Transverse colon (tissue), 4 donors: ENCODE data around the gene TP73. TPM values are rescaled to one million over a fixed set of nuclear protein-coding genes. Genes with fewer than 3 reads are reported as not detected.

Experiments
- DNase-seq: peaks from one replicate; pipeline ENCODE4 v3.0.0-alpha.2; 2019
- H3K27ac ChIP-seq, 4 donors: fragments of 200-600 bp; sonication (generic); 2 replicates each; pipeline ENCODE4 v1.5.1; 2016 to 2018; ENCODE audit warnings: inconsistent platforms in 4 of 4
- H3K27me3 ChIP-seq: fragments of 200-600 bp; sonication (generic); 2 replicates; pipeline ENCODE4 v1.5.1; 2017; ENCODE audit warnings: inconsistent platforms
- H3K36me3 ChIP-seq, 4 donors: fragments of 200-600 bp; sonication (generic); 2 replicates each; pipeline ENCODE4 v1.5.1; 2017 to 2019; ENCODE audit warnings: inconsistent platforms in 4 of 4
- H3K4me1 ChIP-seq, 4 donors: fragments of 200-600 bp; sonication (generic); 2 replicates each; pipeline ENCODE4 v1.5.1; 2017 to 2020; ENCODE audit warnings: inconsistent platforms in 4 of 4
- H3K4me3 ChIP-seq, 4 donors: fragments of 200-600 bp; sonication (generic); 1 replicate in 1 of 4; 2 replicates in 3 of 4; pipeline versions ENCODE4 v1.5.1 to v1.6.1; 2017 to 2019; ENCODE audit warnings: inconsistent platforms in 4 of 4
- H3K9me3 ChIP-seq, 2 donors: fragments of 200-600 bp; sonication (generic); 2 replicates each; pipeline ENCODE4 v1.5.1; 2017 to 2019; ENCODE audit warnings: inconsistent platforms in 2 of 2
- CTCF ChIP-seq, 5 experiments: fragments of 200-600 bp in 3 of 5; fragments of 450-650 bp in 2 of 5; sonication (generic) in 3 of 5; IDR thresholded peaks; 1 replicate in 2 of 5; 2 replicates in 3 of 5; pipeline ENCODE4 v1.5.1; 2016 to 2017; ENCODE audit warnings: antibody characterized with exemption in 5 of 5, inconsistent platforms in 3 of 5, mild to moderate bottlenecking in 2 of 5, moderate library complexity in 1 of 5
- EP300 ChIP-seq: sonication (generic); formaldehyde crosslinking; IDR thresholded peaks from one replicate; pipeline ENCODE4 v1.6.1; 2017; ENCODE audit warnings: antibody characterized with exemption, low read depth
- POLR2A ChIP-seq: fragments of 450-650 bp; IDR thresholded peaks from one replicate; pipeline ENCODE4 v1.6.1; 2016; ENCODE audit warnings: antibody characterized with exemption, mild to moderate bottlenecking, moderate library complexity
- POLR2AphosphoS5 ChIP-seq, 3 donors: sonication (generic); formaldehyde crosslinking; IDR thresholded peaks; one replicate each; pipeline ENCODE4 v1.6.1; 2016; ENCODE audit warnings: antibody characterized with exemption in 3 of 3
- WGBS, 2 donors: methylation state at CpG; one replicate each; pipeline ENCODE4 v1.1.5; 2018; ENCODE audit warnings: low coverage in 1 of 2; 5-methylcytosine and 5-hydroxymethylcytosine counted together
- in situ Hi-C, 4 donors: fragments of 200-750 bp; cut with MboI; loops; one replicate each; pipeline versions ENCODE4 v1.15.0 to v1.15.1; 2017; ENCODE audit warnings: low sequenced_read_pairs in 3 of 4, low pct_ligation_motif_present in 1 of 4, low pct_unique_long_range_greater_than_20kb in 1 of 4
- intact Hi-C: fragments of 100-400 bp; cut with DNase I; formaldehyde crosslinking; loops from one replicate; pipeline ENCODE4 v1.15.1; 2023; ENCODE audit warnings: low total_unique reads
- total RNA-seq, 4 donors: library from RNA; depleted of rRNA; stranded (reverse); fragments of >200 nt; gene quantifications; one replicate each; pipeline ENCODE4 v1.1.0, GENCODE V29; 2016

Gene TP73
- total RNA-seq, 4 donors from 2014 or later = 0.20 to 0.32 TPM; not detected in 2

GRCh38 chr1:3633344-3634058 is 18.8 kb upstream of the TP73 start:
- no peak overlapping the region for H3K27ac ChIP-seq
- in situ Hi-C loops = no loop called here
- H3K27me3 ChIP-seq = no peaks in the 10 kb centered on the region
- TF ChIP-seq CTCF (IDR thresholded peaks at IDR 0.05) = no peak
- TF ChIP-seq POLR2A = no peak
- no peak for TF ChIP-seq POLR2AphosphoS5 (IDR thresholded peaks at IDR 0.05)
- TF ChIP-seq EP300 = no peak
- no peak overlapping the region for H3K4me3 ChIP-seq
- intact Hi-C loops = no loop called here
- no peak for DNase-seq
- H3K4me1 ChIP-seq = no peaks in the 10 kb centered on the region
- WGBS, 2 donors = 93% methylated on average over 28 of the region's 28 CpGs; no CpG with 5 or more reads in 1 of the 2 donors
- peaks cover 0 to 42% (median 19%) of the 10 kb centered on the region in 4 donors for H3K36me3 ChIP-seq
- H3K9me3 ChIP-seq = no peaks in the 10 kb centered on the region

- in situ Hi-C loops = no loop called here
- Histone ChIP-seq H3K9me3 (no peaks in the 10 kb centered on the region), H3K4me3 (no peak overlapping the region), H3K27ac (no peak overlapping the region), H3K36me3 (peaks cover 0 to 38% (median 18%) of the 10 kb centered on the region in 4 donors), H3K27me3 (no peaks in the 10 kb centered on the region), H3K4me1 (no peaks in the 10 kb centered on the region)
- 94% methylated on average over 22 of the region's 22 CpGs; no CpG with 5 or more reads in 1 of the 2 donors for WGBS, 2 donors
- intact Hi-C loops = no loop called here
- DNase-seq = no peak
- no peak for TF ChIP-seq EP300
- no peak for TF ChIP-seq CTCF (IDR thresholded peaks at IDR 0.05)
- TF ChIP-seq POLR2AphosphoS5 (IDR thresholded peaks at IDR 0.05) = no peak
Observed at GRCh38 chr1:3634059-3634800, 18.1 kb upstream of the TP73 start.

GRCh38 chr1:3636080-3636479 is 16.2 kb upstream of the TP73 start:
- TF ChIP-seq EP300 (no peak), POLR2AphosphoS5 (IDR thresholded peaks at IDR 0.05) (no peak), POLR2A (no peak), CTCF (IDR thresholded peaks at IDR 0.05) (no peak)
- Histone ChIP-seq H3K27ac (no peak overlapping the region), H3K4me3 (no peak overlapping the region), H3K36me3 (peaks cover 0 to 43% (median 19%) of the 10 kb centered on the region in 4 donors), H3K9me3 (no peaks in the 10 kb centered on the region), H3K27me3 (no peaks in the 10 kb centered on the region), H3K4me1 (no peaks in the 10 kb centered on the region)
- WGBS, 2 donors = 97 to 100% methylated on average over 3 to 14 of the region's 14 CpGs
- intact Hi-C loops (no loop called here), in situ Hi-C loops (no loop called here)
- no peak for DNase-seq

- Histone ChIP-seq H3K36me3 (peaks cover 0 to 43% (median 19%) of the 10 kb centered on the region in 4 donors), H3K27me3 (no peaks in the 10 kb centered on the region), H3K27ac (no peak overlapping the region), H3K4me1 (no peaks in the 10 kb centered on the region), H3K9me3 (no peaks in the 10 kb centered on the region), H3K4me3 (no peak overlapping the region)
- TF ChIP-seq EP300 (no peak), POLR2A (no peak), POLR2AphosphoS5 (IDR thresholded peaks at IDR 0.05) (no peak), CTCF (IDR thresholded peaks at IDR 0.05) (no peak)
- WGBS, 2 donors = 97% methylated on average over 11 of the region's 11 CpGs; no CpG with 5 or more reads in 1 of the 2 donors
- DNase-seq = no peak
- in situ Hi-C loops = no loop called here
- intact Hi-C loops = no loop called here
Observed at GRCh38 chr1:3636531-3636930, 15.8 kb upstream of the TP73 start.
